ENCODE measurements around the gene STAC. TPM values are rescaled to one million over a fixed set of nuclear protein-coding genes. Genes with fewer than 3 reads are reported as not detected.

Gene STAC
- total RNA-seq, 1 donor from 2014 or later, result 51.4 TPM

GRCh38 chr3:36519682-36520081 lies 139.4 kb downstream of the STAC start:
- DNase-seq, result no peak
- TF ChIP-seq, protein P1, sequence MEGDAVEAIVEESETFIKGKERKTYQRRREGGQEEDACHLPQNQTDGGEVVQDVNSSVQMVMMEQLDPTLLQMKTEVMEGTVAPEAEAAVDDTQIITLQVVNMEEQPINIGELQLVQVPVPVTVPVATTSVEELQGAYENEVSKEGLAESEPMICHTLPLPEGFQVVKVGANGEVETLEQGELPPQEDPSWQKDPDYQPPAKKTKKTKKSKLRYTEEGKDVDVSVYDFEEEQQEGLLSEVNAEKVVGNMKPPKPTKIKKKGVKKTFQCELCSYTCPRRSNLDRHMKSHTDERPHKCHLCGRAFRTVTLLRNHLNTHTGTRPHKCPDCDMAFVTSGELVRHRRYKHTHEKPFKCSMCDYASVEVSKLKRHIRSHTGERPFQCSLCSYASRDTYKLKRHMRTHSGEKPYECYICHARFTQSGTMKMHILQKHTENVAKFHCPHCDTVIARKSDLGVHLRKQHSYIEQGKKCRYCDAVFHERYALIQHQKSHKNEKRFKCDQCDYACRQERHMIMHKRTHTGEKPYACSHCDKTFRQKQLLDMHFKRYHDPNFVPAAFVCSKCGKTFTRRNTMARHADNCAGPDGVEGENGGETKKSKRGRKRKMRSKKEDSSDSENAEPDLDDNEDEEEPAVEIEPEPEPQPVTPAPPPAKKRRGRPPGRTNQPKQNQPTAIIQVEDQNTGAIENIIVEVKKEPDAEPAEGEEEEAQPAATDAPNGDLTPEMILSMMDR (IDR thresholded peaks at IDR 0.05), result no peak
- H3K4me1 ChIP-seq, result no peaks in the 10 kb centered on the region
- H3K4me3 ChIP-seq, result no peak overlapping the region
- no peaks in the 10 kb centered on the region for H3K9me3 ChIP-seq
- intact Hi-C loops (cut with DNase I), result no loop called here
- no peaks in the 10 kb centered on the region for H3K36me3 ChIP-seq
- no peak overlapping the region for H3K27ac ChIP-seq
- no peak for ATAC-seq
- no peaks in the 10 kb centered on the region for H3K27me3 ChIP-seq (ENCODE audit: low read depth)

- H3K36me3 ChIP-seq, result no peaks in the 10 kb centered on the region
- no peaks in the 10 kb centered on the region for H3K9me3 ChIP-seq
- H3K27me3 ChIP-seq (ENCODE audit: low read depth), result no peaks in the 10 kb centered on the region
- DNase-seq (no peak), ATAC-seq (no peak)
- intact Hi-C loops (cut with DNase I), result no loop called here
- no peak overlapping the region for H3K4me3 ChIP-seq
- TF ChIP-seq, protein P1 (IDR thresholded peaks at IDR 0.05), result no peak
- H3K4me1 ChIP-seq, result no peaks in the 10 kb centered on the region
- no peak overlapping the region for H3K27ac ChIP-seq
Observed at GRCh38 chr3:36520241-36521006, 140.1 kb downstream of the STAC start.

DNA sequence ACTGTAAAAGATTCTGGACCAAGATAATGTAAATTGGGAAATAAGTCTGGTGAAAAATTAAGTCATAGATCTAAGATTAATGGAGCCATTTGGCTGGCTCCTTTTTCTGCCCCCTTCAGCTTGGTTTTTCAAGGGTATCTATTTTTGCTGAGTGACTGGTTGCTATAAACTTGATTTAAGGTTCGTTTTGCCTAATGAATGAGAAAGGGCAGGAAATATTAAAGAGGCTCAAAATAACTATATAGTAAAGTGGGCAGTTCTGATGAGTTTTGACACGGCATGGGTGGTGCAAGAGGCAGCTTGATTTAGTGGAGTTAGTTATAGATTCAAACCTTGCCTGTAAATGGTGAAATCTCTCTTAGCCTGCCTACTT lies 140.7 kb downstream of the STAC start:
- TF ChIP-seq, protein P1 (IDR thresholded peaks at IDR 0.05), result no peak
- Histone ChIP-seq H3K4me3 (no peak overlapping the region), H3K27me3 (ENCODE audit: low read depth) (no peaks in the 10 kb centered on the region), H3K36me3 (no peaks in the 10 kb centered on the region), H3K4me1 (no peaks in the 10 kb centered on the region), H3K27ac (no peak overlapping the region), H3K9me3 (no peaks in the 10 kb centered on the region)
- no peak for ATAC-seq
- DNase-seq, result no peak
- intact Hi-C loops (cut with DNase I), result no loop called here

DNA sequence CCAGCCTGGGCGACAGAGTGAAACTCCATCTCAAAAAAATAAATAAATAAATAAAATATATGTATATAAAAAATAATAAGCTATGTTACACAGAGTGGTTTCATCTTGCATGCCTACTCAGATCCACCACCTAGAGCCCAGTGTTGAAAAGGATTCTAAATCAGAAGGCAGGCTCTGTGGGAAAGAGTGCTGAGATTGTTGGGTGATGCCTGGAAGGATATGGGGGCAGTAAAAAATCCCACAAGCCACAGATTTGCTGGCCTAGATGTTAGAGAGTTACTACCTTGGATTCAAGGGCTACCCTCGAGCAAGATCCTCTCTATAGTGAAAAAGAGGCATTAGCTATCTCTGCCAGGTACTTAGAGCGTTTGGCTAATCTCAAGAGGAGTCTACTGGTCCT lies 144.3 kb downstream of the STAC start:
- DNase-seq (no peak), ATAC-seq (no peak)
- Histone ChIP-seq H3K27ac (no peak overlapping the region), H3K36me3 (no peaks in the 10 kb centered on the region), H3K9me3 (no peaks in the 10 kb centered on the region), H3K4me3 (no peak overlapping the region), H3K27me3 (ENCODE audit: low read depth) (no peaks in the 10 kb centered on the region), H3K4me1 (no peaks in the 10 kb centered on the region)
- intact Hi-C loops (cut with DNase I), result no loop called here
- TF ChIP-seq, protein P1 (IDR thresholded peaks at IDR 0.05), result no peak

GRCh38 chr3:36525115-36525801 lies 145.0 kb downstream of the STAC start:
- H3K4me1 ChIP-seq, result no peaks in the 10 kb centered on the region
- no peaks in the 10 kb centered on the region for H3K9me3 ChIP-seq
- H3K36me3 ChIP-seq, result no peaks in the 10 kb centered on the region
- H3K27me3 ChIP-seq (ENCODE audit: low read depth), result no peaks in the 10 kb centered on the region
- DNase-seq, result no peak
- intact Hi-C loops (cut with DNase I), result no loop called here
- ATAC-seq, result no peak
- TF ChIP-seq, protein P1 (IDR thresholded peaks at IDR 0.05), result no peak
- H3K27ac ChIP-seq, result no peak overlapping the region
- no peak overlapping the region for H3K4me3 ChIP-seq

All from lower lobe of right lung (tissue), 2 donors.